ENCODE measurements around the gene ALDH3A1.

The ALDH3A1 gene

GRCh38 chr17:19718613-19719354, 29.3 kb downstream of the ALDH3A1 start:
- no peak for DNase-seq (ENCODE audit: low read depth)
- no peak for TF ChIP-seq CTCF (IDR thresholded peaks at IDR 0.05; ENCODE audit: low read length, missing control alignments)
- H3K4me3 ChIP-seq (replicated peaks; ENCODE audit: low read depth, low read length) = no peak overlapping the region

GRCh38 chr17:19718041-19718612, 30.0 kb downstream of the ALDH3A1 start:
- DNase-seq (ENCODE audit: low read depth) = no peak
- H3K4me3 ChIP-seq (replicated peaks; ENCODE audit: low read depth, low read length) = no peak overlapping the region
- no peak for TF ChIP-seq CTCF (IDR thresholded peaks at IDR 0.05; ENCODE audit: low read length, missing control alignments)

GRCh38 chr17:19717411-19717908, 30.6 kb downstream of the ALDH3A1 start:
- no peak for DNase-seq (ENCODE audit: low read depth)
- no peak overlapping the region for H3K4me3 ChIP-seq (replicated peaks; ENCODE audit: low read depth, low read length)
- TF ChIP-seq CTCF (IDR thresholded peaks at IDR 0.05; ENCODE audit: low read length, missing control alignments) = no peak

GRCh38 chr17:19717031-19717360, 31.1 kb downstream of the ALDH3A1 start:
- no peak overlapping the region for H3K4me3 ChIP-seq (replicated peaks; ENCODE audit: low read depth, low read length)
- no peak for DNase-seq (ENCODE audit: low read depth)
- TF ChIP-seq CTCF (IDR thresholded peaks at IDR 0.05; ENCODE audit: low read length, missing control alignments) = no peak

- no peak within 1 kb of the TSS for H3K4me3 ChIP-seq (replicated peaks; ENCODE audit: low read depth, low read length)
- TF ChIP-seq CTCF (IDR thresholded peaks at IDR 0.05; ENCODE audit: low read length, missing control alignments) = no peak
- DNase-seq (ENCODE audit: low read depth) = no peak
Measured at GRCh38 chr17:19716108-19717030, 31.7 kb downstream of the ALDH3A1 start, which contains the start of gene SLC47A2. SLC47A2 (minus strand) TSS chr17:19716584; CDS start chr17:19716555, 29 bp downstream.

GRCh38 chr17:19714542-19715411, 33.3 kb downstream of the ALDH3A1 start:
- no peak for DNase-seq (ENCODE audit: low read depth)
- no peak overlapping the region for H3K4me3 ChIP-seq (replicated peaks; ENCODE audit: low read depth, low read length)
- TF ChIP-seq CTCF (IDR thresholded peaks at IDR 0.05; ENCODE audit: low read length, missing control alignments) = no peak
